Endothelial cell (in vitro differentiated cells): ENCODE measurements around the gene CD58. TPM values are rescaled to one million over a fixed set of nuclear protein-coding genes. Genes with fewer than 3 reads are reported as not detected.

Experiments
- DNase-seq: peaks from one replicate; pipeline ENCODE4 v3.0.0; 2021; ENCODE audit warnings: low spot score
- H3K27ac Mint-ChIP-seq: one replicate; pipeline ENCODE4 v1.8.0; 2021; ENCODE audit warnings: mixed read lengths, inconsistent platforms; ENCODE audit not compliant: unreplicated experiment
- H3K27me3 Mint-ChIP-seq: one replicate; pipeline ENCODE4 v1.8.0; 2021; ENCODE audit warnings: mild to moderate bottlenecking, moderate library complexity, mixed read lengths, inconsistent platforms; ENCODE audit not compliant: unreplicated experiment
- H3K36me3 Mint-ChIP-seq: one replicate; pipeline ENCODE4 v1.8.0; 2021; ENCODE audit warnings: mild to moderate bottlenecking, low read depth, mixed read lengths, inconsistent platforms; ENCODE audit not compliant: unreplicated experiment
- H3K4me1 Mint-ChIP-seq: one replicate; pipeline ENCODE4 v1.8.0; 2021; ENCODE audit warnings: mild to moderate bottlenecking, mixed read lengths, inconsistent platforms; ENCODE audit not compliant: unreplicated experiment
- H3K4me3 Mint-ChIP-seq: one replicate; pipeline ENCODE4 v1.8.0; 2021; ENCODE audit warnings: mild to moderate bottlenecking, mixed read lengths, inconsistent platforms; ENCODE audit not compliant: unreplicated experiment
- H3K9me3 Mint-ChIP-seq: one replicate; pipeline ENCODE4 v1.8.0; 2021; ENCODE audit warnings: mixed read lengths, inconsistent platforms; ENCODE audit not compliant: unreplicated experiment
- CTCF ChIP-seq: fragments of 200-600 bp; sonication (generic); IDR thresholded peaks from one replicate; pipeline ENCODE4 v1.5.0; 2021; ENCODE audit warnings: antibody characterized with exemption; ENCODE audit not compliant: unreplicated experiment
- total RNA-seq: library from RNA; stranded (reverse); fragmentation: NEBNext Ultra II Directional; extraction: Animal tissue kit (Norgen Biotek cat#: 25700); gene quantifications from one replicate; pipeline ENCODE4 v1.2.1, GENCODE V29; 2021; ENCODE audit not compliant: unreplicated experiment

CD58 gene
- total RNA-seq, 1 donor from 2014 or later: 9.0 TPM

DNA sequence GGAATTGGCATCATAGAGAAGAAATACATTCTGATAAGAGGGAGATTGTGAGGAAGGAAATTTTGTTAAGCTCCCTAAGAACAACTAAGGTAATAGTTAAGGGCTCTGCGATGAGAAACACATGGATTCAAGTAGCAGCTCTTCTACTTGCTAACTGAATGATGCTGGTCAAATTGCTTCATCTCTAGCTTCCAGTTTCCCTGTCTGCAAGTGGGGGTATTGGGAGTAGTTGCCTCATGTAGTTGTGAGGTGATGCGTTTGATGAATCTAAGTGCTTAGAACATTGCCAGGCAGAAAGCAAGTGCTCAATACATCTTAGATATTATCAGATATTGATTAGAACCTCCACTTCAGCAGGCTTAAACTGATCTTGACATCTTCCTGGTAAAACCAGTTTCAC, 84.8 kb downstream of the CD58 start:
- no peaks in the 10 kb centered on the region for H3K9me3 Mint-ChIP-seq
- no peak for TF ChIP-seq CTCF
- H3K27me3 Mint-ChIP-seq: no peaks in the 10 kb centered on the region
- H3K36me3 Mint-ChIP-seq: no peaks in the 10 kb centered on the region
- DNase-seq: no peak
- H3K4me1 Mint-ChIP-seq: peaks cover 11% of the 10 kb centered on the region
- H3K27ac Mint-ChIP-seq: no peak overlapping the region
- H3K4me3 Mint-ChIP-seq: no peak overlapping the region

DNA sequence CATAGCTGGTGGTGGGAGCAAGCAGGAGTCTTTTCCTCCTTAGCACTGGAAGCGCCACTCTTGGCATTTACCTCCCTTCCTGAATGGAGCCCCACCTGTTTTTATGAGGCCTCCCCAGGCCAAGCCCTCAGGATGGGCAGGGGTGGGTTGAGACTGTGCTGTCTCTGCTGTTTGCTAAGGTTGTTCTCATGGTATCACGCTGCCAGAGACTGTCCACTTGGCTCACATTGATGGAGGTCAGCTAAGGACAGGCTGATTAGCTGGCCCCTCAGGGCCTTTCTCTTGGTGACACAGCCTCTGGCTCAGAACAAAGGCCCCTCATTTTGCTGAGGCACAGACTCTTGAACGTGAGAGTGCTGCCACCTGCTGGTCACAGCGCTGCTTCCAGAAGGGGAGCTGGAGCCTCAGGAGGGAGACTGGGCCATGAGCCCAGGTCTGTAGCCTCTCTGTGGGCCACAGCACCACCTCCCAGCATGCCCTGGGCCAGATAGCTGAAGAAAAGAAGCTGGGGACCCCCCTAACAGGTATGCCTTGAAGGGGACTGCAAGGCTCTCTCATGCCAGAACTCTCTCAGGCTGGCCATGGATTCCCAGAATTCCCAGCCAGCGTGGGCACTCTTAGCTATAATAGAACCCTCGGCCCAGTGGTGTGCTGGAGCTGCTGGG, 85.6 kb downstream of the CD58 start:
- peak; percentile 92 for DNase-seq
- Mint-ChIP-seq H3K4me1 (peaks cover 11% of the 10 kb centered on the region), H3K27me3 (no peaks in the 10 kb centered on the region), H3K27ac (no peak overlapping the region), H3K4me3 (no peak overlapping the region), H3K9me3 (no peaks in the 10 kb centered on the region), H3K36me3 (no peaks in the 10 kb centered on the region)
- peak; percentile 87 for TF ChIP-seq CTCF

DNA sequence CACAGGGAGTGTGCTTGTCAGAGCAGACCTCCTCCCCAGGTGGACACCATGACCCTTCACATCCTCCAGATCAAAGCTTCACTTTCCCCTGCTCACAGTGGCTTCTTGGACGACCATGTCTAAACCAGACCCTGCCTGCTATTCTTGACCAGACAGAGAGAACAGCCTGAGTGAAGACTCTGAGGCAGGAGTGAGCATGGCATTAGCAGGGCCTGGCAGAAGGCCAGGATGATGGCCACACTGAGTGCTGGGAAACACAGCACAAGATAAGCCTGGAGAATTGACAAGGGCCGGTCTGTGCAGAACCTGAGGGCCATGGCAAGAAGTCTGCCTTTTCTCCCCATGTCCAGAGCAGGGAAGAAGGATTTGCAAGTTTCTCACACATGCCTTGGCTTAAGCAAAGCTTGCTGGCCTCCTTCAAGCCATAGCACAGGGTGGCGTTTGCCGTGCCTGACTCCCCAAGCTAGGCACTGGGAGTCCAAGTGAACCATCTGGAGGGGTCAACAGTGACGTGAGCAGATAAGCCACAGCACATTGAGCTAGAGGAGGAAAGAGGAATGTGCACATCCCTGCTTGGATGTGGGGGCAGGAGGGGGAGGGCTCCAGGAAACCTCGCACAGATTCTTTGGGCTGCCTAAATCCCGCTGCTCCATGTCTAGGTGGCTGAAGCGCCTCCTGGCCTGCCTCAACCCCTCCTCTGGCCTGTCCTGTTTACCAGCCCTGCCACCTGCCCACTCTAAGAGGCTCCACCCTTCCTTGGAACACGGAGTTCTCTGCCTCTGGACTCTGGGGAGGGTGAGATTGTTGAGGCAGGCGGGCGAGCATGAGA, 87.1 kb downstream of the CD58 start:
- Mint-ChIP-seq H3K4me1 (peaks cover under 1% of the 10 kb centered on the region), H3K9me3 (no peaks in the 10 kb centered on the region), H3K36me3 (no peaks in the 10 kb centered on the region), H3K4me3 (no peak overlapping the region), H3K27me3 (no peaks in the 10 kb centered on the region), H3K27ac (no peak overlapping the region)
- TF ChIP-seq CTCF: no peak
- DNase-seq: no peak

GRCh38 chr1:116482490-116482889, 88.3 kb downstream of the CD58 start:
- Mint-ChIP-seq H3K27ac (no peak overlapping the region), H3K4me3 (no peak overlapping the region), H3K9me3 (no peaks in the 10 kb centered on the region), H3K27me3 (no peaks in the 10 kb centered on the region), H3K36me3 (no peaks in the 10 kb centered on the region), H3K4me1 (peaks cover 5% of the 10 kb centered on the region)
- no peak for DNase-seq
- no peak for TF ChIP-seq CTCF

DNA sequence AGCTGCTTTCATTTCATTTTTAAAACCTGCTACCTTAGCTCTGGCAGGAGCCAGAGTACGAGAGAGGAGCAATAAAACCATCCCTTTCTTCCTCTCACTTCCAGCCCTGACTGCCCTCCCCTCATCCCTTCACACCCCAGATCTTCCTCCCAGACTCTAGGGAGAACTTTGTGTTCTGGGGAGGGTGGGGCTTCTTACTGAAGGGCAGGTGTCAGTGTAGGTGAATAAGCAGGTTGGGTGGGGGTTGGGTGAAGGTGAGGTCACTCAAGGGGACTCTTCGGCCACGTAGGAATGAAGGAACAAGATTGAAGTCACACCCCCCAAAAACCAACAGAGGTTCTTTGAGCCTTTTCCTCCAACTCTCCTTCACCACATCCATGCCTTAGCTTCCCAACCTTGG, 88.9 kb downstream of the CD58 start:
- no peaks in the 10 kb centered on the region for H3K9me3 Mint-ChIP-seq
- H3K4me3 Mint-ChIP-seq: no peak overlapping the region
- TF ChIP-seq CTCF: no peak
- no peaks in the 10 kb centered on the region for H3K27me3 Mint-ChIP-seq
- DNase-seq: no peak
- H3K4me1 Mint-ChIP-seq: peaks cover 5% of the 10 kb centered on the region
- no peaks in the 10 kb centered on the region for H3K36me3 Mint-ChIP-seq
- no peak overlapping the region for H3K27ac Mint-ChIP-seq
